ENCODE data around the gene NKIRAS2.

- TF ChIP-seq CEBPB (IDR thresholded peaks at IDR 0.05): no peak
- TF ChIP-seq MAX (IDR thresholded peaks at IDR 0.05): no peak
- no peak for TF ChIP-seq TAF1 (IDR thresholded peaks at IDR 0.05; ENCODE audit: low read depth)
- no peak for TF ChIP-seq EP300 (IDR thresholded peaks at IDR 0.05; ENCODE audit: borderline replicate concordance)
- no peak for TF ChIP-seq REST (IDR thresholded peaks at IDR 0.05; ENCODE audit: low read depth)
- TF ChIP-seq YY1 (IDR thresholded peaks at IDR 0.05; ENCODE audit: low read depth): no peak
- TF ChIP-seq CREB1 (IDR thresholded peaks at IDR 0.05; ENCODE audit: low read depth): no peak
- TF ChIP-seq RAD21 (IDR thresholded peaks at IDR 0.05; ENCODE audit: low read depth): peak; percentile 17; the same call in 1 of the 2 replicates
- TF ChIP-seq EGR1 (IDR thresholded peaks at IDR 0.05): no peak
- no peak for TF ChIP-seq ZBTB7A (IDR thresholded peaks at IDR 0.05; ENCODE audit: low read depth)
- TF ChIP-seq TEAD4 (IDR thresholded peaks at IDR 0.05): no peak
- no peak for TF ChIP-seq FOXM1 (IDR thresholded peaks at IDR 0.05; ENCODE audit: borderline replicate concordance, low read depth)
- no peak for TF ChIP-seq NFIC (IDR thresholded peaks at IDR 0.05)
- TF ChIP-seq, protein P1, sequence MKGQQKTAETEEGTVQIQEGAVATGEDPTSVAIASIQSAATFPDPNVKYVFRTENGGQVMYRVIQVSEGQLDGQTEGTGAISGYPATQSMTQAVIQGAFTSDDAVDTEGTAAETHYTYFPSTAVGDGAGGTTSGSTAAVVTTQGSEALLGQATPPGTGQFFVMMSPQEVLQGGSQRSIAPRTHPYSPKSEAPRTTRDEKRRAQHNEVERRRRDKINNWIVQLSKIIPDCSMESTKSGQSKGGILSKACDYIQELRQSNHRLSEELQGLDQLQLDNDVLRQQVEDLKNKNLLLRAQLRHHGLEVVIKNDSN (IDR thresholded peaks at IDR 0.05): no peak
These were observed 10.7 kb upstream of the NKIRAS2 start for GRCh38 chr17:42009170-42009569.

Data from Ishikawa (cell line).